Prostate gland (tissue), 2 donors: ENCODE data around the gene UBALD1. TPM values are rescaled to one million over a fixed set of nuclear protein-coding genes. Genes with fewer than 3 reads are reported as not detected.

Source experiments
- DNase-seq: peaks from one replicate; pipeline ENCODE4 v3.0.0-alpha.2; 2019; ENCODE audit warnings: low spot score
- H3K27ac ChIP-seq, 2 donors: fragments of 200-600 bp; sonication (generic); 2 replicates each; pipeline ENCODE4 v1.5.1; 2017 to 2019
- H3K27me3 ChIP-seq: fragments of 200-600 bp; sonication (generic); replicated peaks from 2 replicates; pipeline ENCODE4 v1.5.1; 2019; ENCODE audit not compliant: insufficient read depth
- H3K36me3 ChIP-seq, 2 donors: fragments of 200-600 bp; sonication (generic); 1 replicate in 1 of 2; 2 replicates in 1 of 2; pipeline versions ENCODE4 v1.5.1 to v1.8.1; 2017 to 2019
- H3K4me1 ChIP-seq: fragments of 200-600 bp; sonication (generic); replicated peaks from 2 replicates; pipeline ENCODE4 v1.5.1; 2019
- H3K4me3 ChIP-seq, 2 donors: fragments of 200-600 bp; sonication (generic); 2 replicates each; pipeline ENCODE4 v1.5.1; 2017 to 2019
- H3K9me3 ChIP-seq: fragments of 200-600 bp; sonication (generic); 2 replicates; pipeline ENCODE4 v1.5.1; 2017
- POLR2A ChIP-seq: fragments of 450-650 bp; IDR thresholded peaks from one replicate; pipeline ENCODE4 v1.6.1; 2016; ENCODE audit warnings: antibody characterized with exemption, mild to moderate bottlenecking
- POLR2AphosphoS5 ChIP-seq: sonication (generic); formaldehyde crosslinking; IDR thresholded peaks from one replicate; pipeline ENCODE4 v1.6.1; 2017; ENCODE audit warnings: antibody characterized with exemption
- WGBS: methylation state at CpG from one replicate; pipeline ENCODE4 v1.1.5; 2018; 5-methylcytosine and 5-hydroxymethylcytosine counted together
- intact Hi-C: fragments of 100-400 bp; cut with DNase I; formaldehyde crosslinking; loops from one replicate; pipeline ENCODE4 v1.14.2; 2022
- total RNA-seq, 2 donors: library from RNA; depleted of rRNA; stranded (reverse); fragments of >200 nt; gene quantifications; one replicate each; pipeline ENCODE4 v1.1.0, GENCODE V29; 2016
- TF ChIP-seq, protein P1 (sequence below), 4 experiments: fragments of 200-600 bp in 2 of 4; fragments of 450-650 bp in 2 of 4; sonication (generic) in 2 of 4; IDR thresholded peaks; 1 replicate in 3 of 4; 2 replicates in 1 of 4; pipeline ENCODE4 v1.5.1; 2016 to 2019; ENCODE audit warnings: antibody characterized with exemption in 4 of 4, mild to moderate bottlenecking in 2 of 4, moderate library complexity in 2 of 4

UBALD1 gene
- total RNA-seq, 2 donors from 2014 or later = 14.5 to 22.1 TPM

DNA sequence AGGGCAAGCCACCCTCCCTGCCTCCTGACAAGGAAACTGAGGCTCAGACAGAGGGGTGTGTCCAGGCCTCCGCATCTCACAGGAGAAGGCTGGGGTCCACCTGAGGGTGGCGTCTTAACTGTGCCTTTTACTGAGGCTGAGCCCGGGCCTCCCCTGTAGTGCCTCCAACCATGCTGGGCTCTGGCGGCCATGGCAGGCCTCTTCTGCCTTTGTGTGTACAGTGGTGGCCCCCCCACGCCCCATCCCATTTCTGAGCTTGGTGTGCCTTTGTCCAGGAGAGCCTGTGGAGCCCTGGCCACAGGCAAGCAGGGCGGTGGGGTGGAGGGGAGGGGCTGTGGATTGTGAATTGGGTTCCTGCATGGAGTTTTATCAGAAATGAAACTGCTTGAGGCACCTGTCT, 41.1 kb upstream of the UBALD1 start:
- TF ChIP-seq, protein P1, sequence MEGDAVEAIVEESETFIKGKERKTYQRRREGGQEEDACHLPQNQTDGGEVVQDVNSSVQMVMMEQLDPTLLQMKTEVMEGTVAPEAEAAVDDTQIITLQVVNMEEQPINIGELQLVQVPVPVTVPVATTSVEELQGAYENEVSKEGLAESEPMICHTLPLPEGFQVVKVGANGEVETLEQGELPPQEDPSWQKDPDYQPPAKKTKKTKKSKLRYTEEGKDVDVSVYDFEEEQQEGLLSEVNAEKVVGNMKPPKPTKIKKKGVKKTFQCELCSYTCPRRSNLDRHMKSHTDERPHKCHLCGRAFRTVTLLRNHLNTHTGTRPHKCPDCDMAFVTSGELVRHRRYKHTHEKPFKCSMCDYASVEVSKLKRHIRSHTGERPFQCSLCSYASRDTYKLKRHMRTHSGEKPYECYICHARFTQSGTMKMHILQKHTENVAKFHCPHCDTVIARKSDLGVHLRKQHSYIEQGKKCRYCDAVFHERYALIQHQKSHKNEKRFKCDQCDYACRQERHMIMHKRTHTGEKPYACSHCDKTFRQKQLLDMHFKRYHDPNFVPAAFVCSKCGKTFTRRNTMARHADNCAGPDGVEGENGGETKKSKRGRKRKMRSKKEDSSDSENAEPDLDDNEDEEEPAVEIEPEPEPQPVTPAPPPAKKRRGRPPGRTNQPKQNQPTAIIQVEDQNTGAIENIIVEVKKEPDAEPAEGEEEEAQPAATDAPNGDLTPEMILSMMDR (IDR thresholded peaks at IDR 0.05) = no peak
- TF ChIP-seq POLR2A = no peak
- no peak for TF ChIP-seq POLR2AphosphoS5
- intact Hi-C loops = no loop called here
- no peak for DNase-seq
- H3K27ac ChIP-seq = no peak overlapping the region
- no peaks in the 10 kb centered on the region for H3K27me3 ChIP-seq
- H3K9me3 ChIP-seq = no peaks in the 10 kb centered on the region
- H3K4me1 ChIP-seq = peaks cover 2% of the 10 kb centered on the region
- no peak overlapping the region for H3K4me3 ChIP-seq
- WGBS = 95% methylated on average over 4 of the region's 6 CpGs
- peaks cover 6 to 14% of the 10 kb centered on the region in 2 donors for H3K36me3 ChIP-seq

DNA sequence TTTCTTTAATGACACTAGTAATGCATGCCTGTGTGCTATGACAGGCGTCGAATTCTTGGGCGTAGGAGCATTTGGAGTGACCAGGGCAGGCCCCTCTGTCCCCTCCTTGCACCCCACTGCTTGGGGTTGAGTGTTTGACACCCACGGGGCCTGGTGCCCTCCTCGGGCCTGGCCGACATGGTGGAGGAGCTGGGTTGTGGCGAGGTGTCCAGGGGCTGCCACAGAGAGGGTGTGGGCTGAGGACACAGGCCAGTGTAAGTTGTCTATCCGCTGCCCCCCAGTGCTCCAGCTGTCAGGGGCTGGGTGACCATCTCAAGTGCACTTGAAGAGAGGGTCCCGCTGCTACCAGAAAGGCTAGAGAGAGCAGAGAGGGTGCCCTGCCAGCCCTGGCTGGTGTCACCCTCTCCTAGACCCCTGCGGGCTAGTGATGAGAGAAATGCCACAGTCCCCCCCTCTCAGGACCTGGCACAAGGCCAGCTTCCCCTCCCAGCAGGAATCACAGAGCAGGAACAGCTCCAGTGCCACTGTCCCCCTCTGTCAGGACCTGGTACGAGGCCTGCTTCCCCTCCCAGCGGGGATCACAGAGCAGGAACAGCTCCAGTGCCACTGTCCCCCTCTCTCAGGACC, 40.4 kb upstream of the UBALD1 start:
- TF ChIP-seq POLR2AphosphoS5 = no peak
- TF ChIP-seq, protein P1 (IDR thresholded peaks at IDR 0.05) = no peak
- TF ChIP-seq POLR2A = no peak
- Histone ChIP-seq H3K27me3 (no peaks in the 10 kb centered on the region), H3K4me3 (no peak overlapping the region), H3K9me3 (no peaks in the 10 kb centered on the region), H3K4me1 (peaks cover 2% of the 10 kb centered on the region), H3K36me3 (peaks cover 6 to 14% of the 10 kb centered on the region in 2 donors), H3K27ac (no peak overlapping the region)
- 88% methylated on average over 10 of the region's 12 CpGs for WGBS
- no peak for DNase-seq
- intact Hi-C loops = no loop called here

DNA sequence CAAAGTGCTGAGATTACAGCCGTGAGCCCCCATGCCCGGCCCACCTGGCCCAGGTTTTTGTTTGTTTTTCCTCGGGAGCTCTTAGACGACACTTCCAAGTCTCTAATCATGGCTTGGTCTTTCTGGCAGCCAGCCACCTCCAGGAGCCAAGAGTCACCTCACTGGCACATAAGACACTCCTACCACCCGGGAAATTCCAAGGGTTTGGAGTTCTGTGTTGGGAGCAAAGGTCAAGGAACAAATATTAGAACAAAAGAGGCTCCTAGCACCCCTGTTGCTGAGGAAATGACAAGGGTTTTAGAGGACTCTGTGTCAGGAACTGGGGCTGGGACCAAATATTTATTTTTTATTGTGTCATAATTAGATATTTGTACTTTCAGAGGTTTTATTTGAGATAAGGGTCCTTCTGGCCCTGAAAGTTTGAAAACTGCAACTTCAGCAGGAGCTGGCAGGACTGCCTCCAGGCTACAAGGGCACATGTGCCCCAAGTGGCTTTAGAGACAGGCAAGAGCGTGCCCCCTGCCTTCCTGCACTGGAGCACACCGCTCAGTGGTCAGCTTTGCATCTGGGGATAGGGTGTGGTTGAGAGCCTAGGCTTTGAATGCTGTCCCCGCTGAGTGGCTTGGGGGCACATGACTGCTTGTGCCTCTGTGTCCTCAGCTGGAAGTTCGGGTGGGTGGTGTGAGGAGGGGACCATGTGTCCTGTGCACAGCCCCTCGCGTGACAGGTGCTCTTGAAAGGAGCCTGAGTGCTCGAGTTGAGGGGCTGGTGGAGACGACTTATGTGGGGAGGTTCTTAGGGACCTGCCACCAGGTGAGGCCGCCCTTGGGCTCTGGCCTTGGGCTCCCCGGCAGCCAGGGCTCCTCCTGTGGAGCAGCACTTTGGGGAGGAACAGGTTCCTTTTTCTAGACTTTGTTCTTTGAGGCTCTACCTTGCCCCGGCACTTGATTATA, 39.6 kb upstream of the UBALD1 start:
- peaks cover 2% of the 10 kb centered on the region for H3K4me1 ChIP-seq
- no peak for TF ChIP-seq POLR2AphosphoS5
- no peak for TF ChIP-seq POLR2A
- TF ChIP-seq, protein P1 (IDR thresholded peaks at IDR 0.05) = no peak

DNA sequence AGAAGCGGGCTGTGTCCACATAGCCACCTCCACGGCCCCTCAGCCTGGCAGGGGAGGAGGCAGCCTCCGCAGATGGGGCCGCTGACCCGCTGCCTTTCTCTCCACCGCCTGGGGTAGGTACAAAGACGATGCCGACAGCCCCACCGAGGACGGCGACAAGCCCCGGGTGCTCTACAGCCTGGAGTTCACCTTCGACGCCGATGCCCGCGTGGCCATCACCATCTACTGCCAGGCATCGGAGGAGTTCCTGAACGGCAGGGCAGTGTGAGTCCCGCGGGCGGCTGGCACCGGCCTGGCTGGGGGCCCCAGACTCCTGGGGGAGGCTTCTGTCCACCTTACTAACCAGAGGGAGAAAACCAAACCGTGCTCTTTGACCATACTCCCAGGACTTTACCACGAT, 37.9 kb upstream of the UBALD1 start:
- no peak overlapping the region for H3K4me3 ChIP-seq
- no peaks in the 10 kb centered on the region for H3K9me3 ChIP-seq
- peaks cover 2% of the 10 kb centered on the region for H3K4me1 ChIP-seq
- H3K27ac ChIP-seq = no peak overlapping the region
- 89% methylated on average over 25 of the region's 25 CpGs for WGBS
- DNase-seq = no peak
- H3K36me3 ChIP-seq = peaks cover 6 to 14% of the 10 kb centered on the region in 2 donors
- no peaks in the 10 kb centered on the region for H3K27me3 ChIP-seq
- TF ChIP-seq, protein P1 (IDR thresholded peaks at IDR 0.05) = no peak
- TF ChIP-seq POLR2AphosphoS5 (no peak), POLR2A (no peak)
- intact Hi-C loops = no loop called here

More for the DNA sequence above, 39.6 kb upstream of the UBALD1 start:
- Histone ChIP-seq H3K4me3 (no peak overlapping the region), H3K36me3 (peaks cover 6 to 14% of the 10 kb centered on the region in 2 donors), H3K27me3 (no peaks in the 10 kb centered on the region), H3K9me3 (no peaks in the 10 kb centered on the region), H3K27ac (no peak overlapping the region)
- no peak for DNase-seq
- intact Hi-C loops = no loop called here
- 63% methylated on average over 15 of the region's 16 CpGs for WGBS
